Endothelial cell (in vitro differentiated cells): Measurements from ENCODE around the gene PRPF4. TPM values are rescaled to one million over a fixed set of nuclear protein-coding genes. Genes with fewer than 3 reads are reported as not detected.
A peak's percentile ranks its signal among the peaks of the same experiment; 100 is the strongest.

Source experiments
- DNase-seq: peaks from one replicate; pipeline ENCODE4 v3.0.0; 2021; ENCODE audit warnings: low spot score
- H3K27ac Mint-ChIP-seq: one replicate; pipeline ENCODE4 v1.8.0; 2021; ENCODE audit warnings: mixed read lengths, inconsistent platforms; ENCODE audit not compliant: unreplicated experiment
- H3K27me3 Mint-ChIP-seq: one replicate; pipeline ENCODE4 v1.8.0; 2021; ENCODE audit warnings: mild to moderate bottlenecking, moderate library complexity, mixed read lengths, inconsistent platforms; ENCODE audit not compliant: unreplicated experiment
- H3K36me3 Mint-ChIP-seq: one replicate; pipeline ENCODE4 v1.8.0; 2021; ENCODE audit warnings: mild to moderate bottlenecking, low read depth, mixed read lengths, inconsistent platforms; ENCODE audit not compliant: unreplicated experiment
- H3K4me1 Mint-ChIP-seq: one replicate; pipeline ENCODE4 v1.8.0; 2021; ENCODE audit warnings: mild to moderate bottlenecking, mixed read lengths, inconsistent platforms; ENCODE audit not compliant: unreplicated experiment
- H3K4me3 Mint-ChIP-seq: one replicate; pipeline ENCODE4 v1.8.0; 2021; ENCODE audit warnings: mild to moderate bottlenecking, mixed read lengths, inconsistent platforms; ENCODE audit not compliant: unreplicated experiment
- H3K9me3 Mint-ChIP-seq: one replicate; pipeline ENCODE4 v1.8.0; 2021; ENCODE audit warnings: mixed read lengths, inconsistent platforms; ENCODE audit not compliant: unreplicated experiment
- CTCF ChIP-seq: fragments of 200-600 bp; sonication (generic); IDR thresholded peaks from one replicate; pipeline ENCODE4 v1.5.0; 2021; ENCODE audit warnings: antibody characterized with exemption; ENCODE audit not compliant: unreplicated experiment
- total RNA-seq: library from RNA; stranded (reverse); fragmentation: NEBNext Ultra II Directional; extraction: Animal tissue kit (Norgen Biotek cat#: 25700); gene quantifications from one replicate; pipeline ENCODE4 v1.2.1, GENCODE V29; 2021; ENCODE audit not compliant: unreplicated experiment

PRPF4 gene
- total RNA-seq, 1 donor from 2014 or later: 20.5 TPM

DNA sequence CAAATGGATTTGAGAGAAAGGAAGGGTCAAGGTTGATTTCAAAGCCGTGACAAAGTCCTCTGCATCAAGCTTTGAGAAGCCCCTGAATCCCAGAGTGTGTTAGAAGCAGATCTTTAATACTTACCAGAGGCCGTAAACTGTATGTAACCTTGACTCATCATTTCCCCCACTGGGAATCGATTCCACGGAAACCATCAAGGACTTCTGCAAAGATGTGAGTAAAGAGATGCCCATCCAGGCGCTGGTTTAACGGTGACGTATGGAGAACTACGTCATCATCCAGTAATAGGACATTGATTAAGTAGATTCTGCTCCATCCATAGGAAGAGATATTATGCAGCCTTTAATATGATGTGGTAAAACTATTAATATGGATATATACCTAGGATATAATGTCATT, 26.1 kb downstream of the PRPF4 start:
- Mint-ChIP-seq H3K27ac (no peak overlapping the region), H3K36me3 (no peaks in the 10 kb centered on the region), H3K9me3 (no peaks in the 10 kb centered on the region), H3K4me1 (peaks cover 10% of the 10 kb centered on the region), H3K27me3 (peaks cover 6% of the 10 kb centered on the region), H3K4me3 (no peak overlapping the region)
- no peak for DNase-seq
- TF ChIP-seq CTCF: no peak

DNA sequence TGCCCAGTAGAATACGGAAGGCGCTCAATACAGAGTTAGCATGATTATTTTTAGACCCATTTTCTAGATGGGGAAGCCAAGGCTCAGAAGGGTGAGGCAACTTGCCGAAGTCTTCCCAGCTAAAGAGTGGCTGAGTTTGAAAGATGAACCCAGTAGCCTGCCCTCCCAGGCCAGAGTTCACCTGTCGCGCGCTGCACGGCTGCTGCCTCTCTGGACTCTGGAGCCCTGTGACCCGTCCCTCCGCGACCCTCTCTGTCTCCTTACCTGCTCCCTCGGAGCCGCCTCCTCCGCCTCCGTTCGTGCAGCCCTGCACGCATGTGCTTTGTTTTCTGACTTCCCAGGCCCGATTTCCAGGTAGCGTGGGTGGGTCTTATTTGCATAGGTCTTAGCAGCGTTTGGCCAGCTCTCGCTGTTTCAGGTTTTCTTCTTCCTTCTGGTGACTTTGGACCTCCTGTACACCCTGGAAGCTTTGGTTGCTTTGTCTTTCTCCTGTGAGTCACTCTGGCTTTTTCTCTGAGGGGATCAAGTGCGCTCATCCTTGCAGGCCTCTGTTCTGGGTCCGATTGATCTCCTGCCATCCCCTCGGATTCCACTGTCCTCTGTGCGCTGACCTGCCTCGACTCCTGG, 27.4 kb downstream of the PRPF4 start, which contains the start of gene RNF183:
Gene RNF183 (minus strand): TSS at position 585 of the 627 bp plus-strand sequence. CDS start 5,192 bp downstream, outside the sequence.
- TF ChIP-seq CTCF: no peak
- Mint-ChIP-seq H3K27me3 (peaks cover 6% of the 10 kb centered on the region), H3K4me3 (no peak within 1 kb of the TSS), H3K27ac (no peak within 1 kb of the TSS), H3K36me3 (no peaks in the 10 kb centered on the region), H3K9me3 (no peaks in the 10 kb centered on the region), H3K4me1 (peaks cover 10% of the 10 kb centered on the region)
- DNase-seq: no peak

- Mint-ChIP-seq H3K27me3 (peaks cover 2% of the 10 kb centered on the region), H3K27ac (no peak overlapping the region), H3K4me1 (no peaks in the 10 kb centered on the region), H3K4me3 (no peak overlapping the region), H3K9me3 (no peaks in the 10 kb centered on the region), H3K36me3 (no peaks in the 10 kb centered on the region)
- DNase-seq: no peak
- TF ChIP-seq CTCF: no peak
Observed at GRCh38 chr9:113306566-113306965, 31.1 kb downstream of the PRPF4 start.

DNA sequence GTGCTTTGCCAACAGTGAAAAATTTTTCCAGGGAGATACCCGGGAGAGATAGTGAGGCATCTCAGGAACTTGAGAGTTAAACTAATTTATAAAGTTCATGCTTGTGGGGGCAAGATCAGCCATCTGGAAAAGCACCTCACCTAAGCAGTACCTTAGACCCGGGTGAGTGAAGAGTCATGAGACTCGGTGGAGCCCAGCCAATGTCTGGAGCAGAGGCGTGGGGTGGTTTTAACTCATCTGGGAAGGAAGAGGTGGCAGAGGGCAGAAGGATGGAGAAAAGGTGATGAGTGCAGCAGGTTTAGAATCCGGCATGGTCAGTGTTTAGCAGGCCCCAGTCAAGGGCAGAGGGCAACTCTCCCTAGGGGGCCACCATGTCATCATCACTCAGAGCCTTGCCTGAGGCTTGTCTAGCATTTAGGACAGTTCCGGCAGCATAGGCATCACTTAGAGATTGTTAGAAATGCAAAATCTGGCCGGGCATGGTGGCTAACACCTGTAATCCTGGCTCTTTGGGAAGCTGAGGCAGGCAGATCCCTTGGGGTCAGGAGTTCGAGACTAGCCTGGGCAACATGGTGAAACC, 32.0 kb downstream of the PRPF4 start:
- no peaks in the 10 kb centered on the region for H3K4me1 Mint-ChIP-seq
- peaks cover 2% of the 10 kb centered on the region for H3K27me3 Mint-ChIP-seq
- no peak for DNase-seq
- no peak overlapping the region for H3K4me3 Mint-ChIP-seq
- H3K9me3 Mint-ChIP-seq: no peaks in the 10 kb centered on the region
- no peaks in the 10 kb centered on the region for H3K36me3 Mint-ChIP-seq
- TF ChIP-seq CTCF: no peak
- no peak overlapping the region for H3K27ac Mint-ChIP-seq

GRCh38 chr9:113309204-113309813, 33.9 kb downstream of the PRPF4 start:
- Mint-ChIP-seq H3K27me3 (no peaks in the 10 kb centered on the region), H3K4me1 (no peaks in the 10 kb centered on the region), H3K9me3 (no peaks in the 10 kb centered on the region), H3K4me3 (no peak overlapping the region), H3K27ac (no peak overlapping the region), H3K36me3 (no peaks in the 10 kb centered on the region)
- peak; percentile 19 for TF ChIP-seq CTCF
- no peak for DNase-seq
